8988T (cell line): ENCODE results near the gene RIGI.
"Not testable (repeated sequence)": the region's sequence is repeated elsewhere in the genome, so short reads cannot be mapped to it uniquely, and the experiment has no call there.

ENCODE experiments used
- DNase-seq: peaks from one replicate; pipeline ENCODE4 v3.0.0; 2011

RIGI gene

DNA sequence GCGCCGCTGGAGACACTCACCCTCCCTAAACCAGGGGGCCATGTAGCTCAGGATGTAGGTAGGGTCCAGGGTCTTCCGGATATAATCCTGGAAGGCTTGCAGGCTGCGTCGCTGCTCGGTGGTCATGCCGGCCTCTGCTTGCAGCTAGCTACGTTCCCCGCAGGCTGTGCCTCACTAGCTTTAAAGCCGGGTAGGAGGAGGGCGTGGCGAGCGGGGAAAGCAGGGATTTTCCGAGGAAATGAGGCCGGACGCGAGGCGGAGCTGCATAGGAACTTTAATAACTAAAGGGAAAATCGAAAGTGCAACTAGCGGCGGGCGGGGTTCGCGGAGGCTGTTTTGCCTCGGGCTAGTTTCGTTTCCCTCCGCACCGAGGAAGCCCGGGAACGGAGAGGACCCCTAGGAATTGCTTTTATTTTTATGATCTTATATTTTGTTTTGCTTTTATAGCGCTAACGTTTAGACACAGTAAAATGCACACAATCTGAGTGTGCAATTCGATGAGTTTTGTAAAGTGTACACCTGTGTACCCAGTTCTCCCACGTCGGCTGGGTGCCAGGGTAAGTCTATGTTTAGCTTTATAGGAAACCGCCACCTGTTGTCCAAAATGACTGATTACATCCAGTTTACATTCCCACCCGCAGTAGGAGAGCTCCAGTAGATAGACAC is at the start of gene RIGI:
Gene RIGI, minus strand, starts transcription at position 156 of the 666 bp plus-strand sequence. Its CDS starts 30 bp downstream, at position 126.
- no peak for DNase-seq

DNA sequence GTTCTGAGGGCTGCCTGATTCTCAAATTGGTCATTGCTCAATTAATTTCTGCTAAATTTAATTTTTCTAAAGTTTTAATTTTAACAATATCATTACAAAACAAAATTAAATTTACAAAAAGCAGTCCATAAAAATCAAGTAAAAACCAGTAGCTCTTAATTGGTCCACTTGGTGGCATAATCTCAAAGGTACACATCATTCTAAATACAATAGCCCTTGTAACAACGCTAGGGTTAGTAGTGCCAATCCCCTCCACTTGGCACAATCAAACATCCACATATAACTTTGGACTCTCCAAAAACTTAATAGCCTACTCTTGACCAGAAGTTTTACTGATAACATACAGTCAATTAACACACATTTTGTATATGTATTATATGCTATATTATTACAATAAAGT is 48.9 kb upstream of the RIGI start:
- DNase-seq: no peak

DNA sequence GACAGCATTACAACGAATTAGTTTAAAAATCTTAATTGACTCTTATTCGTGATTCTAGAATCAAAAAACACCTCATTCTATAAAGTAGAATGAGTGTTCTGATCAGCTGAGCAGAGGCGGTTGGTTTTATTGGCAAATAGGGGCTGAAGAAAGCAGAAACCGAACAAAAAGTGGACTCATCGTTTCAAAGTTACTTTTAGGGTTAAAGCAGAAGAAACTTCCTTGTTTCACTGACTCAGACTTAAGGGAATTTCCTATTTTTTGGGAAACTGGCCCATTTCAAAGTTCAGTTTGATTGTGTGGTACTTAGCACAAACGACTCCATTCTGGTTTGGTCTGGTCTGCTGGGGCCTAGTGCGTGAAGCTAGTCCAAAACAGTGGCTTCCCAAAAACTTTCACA is 47.8 kb upstream of the RIGI start:
- DNase-seq: no peak

DNA sequence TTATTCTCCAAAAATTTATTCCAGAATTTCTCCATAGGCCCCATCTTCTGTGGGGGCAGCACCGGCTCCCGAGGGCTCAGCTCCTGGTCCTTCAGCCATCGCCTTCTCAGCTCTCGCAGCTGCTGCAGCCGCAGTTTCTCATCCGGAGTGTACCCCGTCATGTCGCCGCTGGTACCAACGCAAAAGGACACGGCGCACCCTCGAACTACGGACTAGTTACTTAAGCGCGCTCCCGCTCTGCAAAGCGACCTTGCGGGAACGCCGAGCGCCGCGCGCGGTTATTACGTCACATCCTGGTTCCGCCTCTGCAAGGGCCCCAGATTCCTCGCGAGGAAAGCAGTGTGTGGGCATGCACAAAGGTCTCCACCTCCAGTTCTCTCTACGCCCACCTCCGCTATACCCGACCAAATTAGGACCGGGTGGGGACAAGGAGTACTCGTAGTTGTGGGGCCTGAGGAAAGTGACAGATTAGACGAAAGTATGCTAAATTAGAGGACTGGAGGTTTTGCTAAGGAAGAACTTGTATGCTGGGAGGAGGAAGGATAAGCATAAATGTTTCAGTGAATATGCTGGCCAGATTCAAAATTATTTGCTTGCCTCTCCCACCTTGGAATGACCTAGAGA is 47.0 kb upstream of the RIGI start, which contains the start of gene NDUFB6:
Gene NDUFB6, minus strand, starts transcription at position 260 of the 624 bp plus-strand sequence. Its CDS starts 99 bp downstream, at position 161.
- DNase-seq: peak; percentile 57

DNA sequence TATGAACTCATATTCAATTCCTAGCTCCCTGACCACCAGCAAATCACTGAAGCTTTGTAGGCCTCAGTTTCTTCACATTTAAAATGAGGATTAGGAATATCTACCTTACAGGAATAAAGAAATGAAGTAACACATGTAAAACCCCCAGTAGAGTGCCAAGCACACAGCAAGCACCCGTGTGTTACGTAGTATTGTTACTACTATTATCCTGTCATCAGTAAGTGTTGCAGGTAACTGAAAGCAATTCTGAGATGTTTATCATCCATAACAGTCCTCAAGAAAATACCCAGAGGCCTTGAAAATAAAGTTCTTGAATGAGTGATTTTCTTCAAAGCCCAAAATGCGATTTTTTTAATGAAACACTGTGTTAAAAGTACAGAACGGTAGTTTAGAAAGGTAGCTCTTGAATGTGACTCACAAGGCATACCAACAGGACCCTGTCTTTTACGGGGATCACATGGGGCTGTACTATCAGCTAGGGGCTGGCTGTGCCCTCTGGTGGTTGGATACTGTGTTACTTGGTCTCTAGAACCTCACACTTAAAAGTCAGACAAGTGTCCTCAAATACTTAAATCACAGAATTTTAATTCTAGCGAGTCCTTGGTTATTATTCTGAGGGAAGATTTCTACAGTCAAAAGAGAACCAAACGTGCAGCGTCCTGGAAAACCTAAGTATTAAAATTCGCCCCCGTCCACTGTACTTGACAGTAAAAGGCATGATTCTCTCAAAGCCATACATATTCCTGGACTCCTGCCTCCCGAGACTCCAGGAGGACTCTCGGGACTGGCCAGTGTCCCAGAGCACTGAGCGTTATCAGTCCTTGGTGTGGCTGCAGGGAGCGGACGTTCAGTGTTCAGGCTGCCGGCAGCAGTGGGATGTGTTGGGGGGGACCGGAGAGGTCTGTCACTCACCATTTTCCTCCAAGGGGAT is 46.2 kb upstream of the RIGI start:
- DNase-seq: no peak

DNA sequence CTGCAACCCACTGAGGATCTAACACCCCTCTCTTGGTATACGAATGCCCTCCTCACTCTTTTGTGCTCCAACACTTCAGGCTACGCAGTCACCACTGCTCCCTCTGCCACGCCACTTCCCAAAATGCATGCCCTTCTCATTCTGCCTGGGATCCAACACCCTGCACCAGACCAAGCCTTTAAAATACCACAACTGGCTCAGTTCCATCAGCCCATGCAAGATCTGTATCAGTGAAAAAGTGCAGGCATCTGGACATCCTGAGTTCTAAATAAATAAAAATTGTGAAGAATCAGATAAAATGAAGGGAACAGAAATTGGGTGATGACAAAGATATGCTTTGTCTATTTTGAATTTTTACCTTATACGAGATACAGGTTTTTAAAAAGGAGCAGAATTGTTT is 44.3 kb upstream of the RIGI start:
- no peak for DNase-seq

DNA sequence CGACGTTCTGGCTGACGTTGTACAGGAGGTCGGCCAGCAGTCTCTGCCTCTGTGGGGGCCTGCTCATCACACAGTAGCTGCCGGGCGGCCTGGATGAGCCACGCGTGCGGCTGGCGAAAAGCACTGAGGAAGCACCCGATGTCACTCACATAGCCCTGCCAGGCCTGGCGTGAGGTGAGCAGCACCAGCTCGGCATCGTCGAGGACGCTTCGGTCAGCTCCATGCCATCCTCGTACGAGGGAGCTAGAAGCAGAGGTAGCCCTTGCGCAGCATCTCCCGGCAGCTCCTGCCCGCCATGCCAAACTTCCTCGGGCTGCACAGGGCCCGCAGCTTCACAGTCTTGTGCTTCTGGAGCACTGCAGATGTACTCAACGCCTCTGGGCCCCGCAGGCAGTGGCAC is 40.8 kb upstream of the RIGI start:
- no peak for DNase-seq

DNA sequence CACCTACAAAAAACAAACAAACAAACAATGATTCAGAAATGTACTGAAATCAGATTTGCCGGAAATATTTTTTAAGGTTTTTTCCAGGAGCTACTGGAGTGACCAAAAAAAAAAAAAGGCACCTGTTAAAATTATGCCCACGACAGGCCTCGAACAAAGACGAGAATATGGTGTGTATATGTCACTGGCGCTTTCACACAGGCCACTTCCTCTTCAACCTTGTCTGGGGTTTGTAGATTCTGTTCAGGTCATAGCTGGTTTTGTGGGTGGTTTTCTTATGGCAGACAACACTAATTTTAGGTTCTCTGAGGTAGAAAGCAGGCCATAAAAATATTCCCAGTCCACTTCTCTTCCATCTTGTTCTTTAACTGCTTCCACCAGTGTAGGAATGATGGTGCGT is 40.0 kb upstream of the RIGI start:
- DNase-seq: no peak

DNA sequence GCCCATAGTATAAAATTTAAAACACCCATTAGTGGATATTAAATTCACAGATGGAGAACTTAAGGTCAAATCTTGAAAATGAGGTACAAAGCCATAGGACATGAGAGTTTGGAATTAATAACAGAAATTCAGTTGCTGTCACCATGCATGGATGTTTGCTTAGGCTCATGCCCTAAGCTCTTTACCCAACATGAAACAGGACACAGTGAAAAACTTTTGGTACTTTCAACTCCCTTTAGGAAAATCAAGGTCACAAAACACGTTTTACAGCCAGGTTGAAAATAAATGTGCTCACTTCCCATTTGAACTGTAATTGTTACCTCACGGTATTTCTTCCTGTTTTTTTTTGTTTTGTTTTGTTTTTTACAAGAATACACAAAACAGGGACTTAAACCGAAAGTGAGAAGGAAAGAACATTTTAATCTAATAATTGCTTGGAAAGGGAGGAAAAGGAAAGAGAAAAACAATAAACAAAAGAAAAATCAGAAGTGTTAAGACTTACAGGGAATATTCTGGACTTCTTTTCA is 32.5 kb upstream of the RIGI start:
- DNase-seq: no peak

DNA sequence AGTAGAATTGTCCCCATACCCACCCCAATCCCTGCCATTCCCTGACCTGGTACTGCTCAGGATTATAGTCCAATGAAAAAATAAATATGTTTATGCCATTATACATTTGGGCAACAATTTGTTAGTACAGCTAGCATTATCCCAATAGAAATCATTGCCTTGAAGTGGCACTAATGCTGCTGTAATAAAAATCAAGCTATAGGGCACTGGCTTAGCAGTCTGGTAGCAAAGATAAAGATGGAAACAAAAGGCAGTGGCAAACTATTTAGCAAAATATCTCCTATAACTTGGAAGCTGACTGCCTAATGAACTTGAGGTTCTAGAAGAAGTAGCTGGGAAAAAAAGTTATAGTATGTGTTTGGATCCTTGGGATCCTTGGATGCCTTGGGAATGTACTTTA is 28.6 kb upstream of the RIGI start:
- DNase-seq: no peak

DNA sequence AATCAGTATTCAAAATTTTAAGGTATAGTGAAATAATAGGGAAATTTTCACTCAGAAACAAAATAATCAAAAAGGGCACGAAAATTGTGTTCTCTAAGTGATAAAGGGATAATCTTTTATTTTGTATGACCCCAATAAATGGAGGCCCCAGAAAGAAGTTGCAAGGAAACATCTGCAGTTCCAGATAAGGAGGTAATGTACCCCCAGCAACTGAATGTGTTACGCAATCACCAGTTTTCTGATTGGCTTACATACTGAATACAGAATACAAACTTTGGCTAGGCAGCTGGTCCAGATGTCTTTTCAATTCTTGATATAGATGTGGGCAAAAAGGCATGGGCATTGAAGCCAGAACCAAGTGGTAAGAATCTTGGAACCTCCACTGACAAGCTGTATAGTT is 28.1 kb upstream of the RIGI start:
- DNase-seq: no peak

DNA sequence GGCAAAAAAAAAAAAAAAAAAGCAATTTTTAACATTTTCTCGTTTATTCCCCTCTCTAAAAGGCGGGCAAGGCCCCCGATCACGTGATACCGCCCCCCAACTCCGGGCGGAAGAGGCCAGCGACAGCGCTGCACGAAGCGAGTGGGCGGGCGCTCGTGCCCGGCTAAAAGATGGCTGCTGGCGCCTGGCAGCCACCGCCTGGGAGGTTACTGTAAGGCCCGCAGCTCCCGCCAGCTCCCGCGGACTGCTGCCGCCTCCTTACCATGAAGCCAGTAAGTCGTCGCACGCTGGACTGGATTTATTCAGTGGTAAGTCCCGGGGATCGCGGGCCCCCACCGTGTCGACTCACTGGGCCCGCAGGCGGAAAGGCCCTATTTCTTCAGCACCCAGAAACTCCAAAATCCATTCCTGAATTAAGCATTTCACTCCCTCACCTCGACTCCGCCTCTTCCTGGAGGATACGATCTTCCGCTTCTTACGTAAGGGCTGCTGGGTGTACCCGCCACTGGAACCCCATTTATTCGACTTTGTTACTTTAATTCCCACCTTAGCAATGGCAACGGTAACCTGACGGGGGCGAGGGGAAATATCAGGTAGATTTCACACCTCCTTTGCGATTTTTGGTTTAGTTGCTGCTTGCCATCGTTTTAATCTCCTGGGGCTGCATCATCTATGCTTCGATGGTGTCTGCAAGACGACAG is 26.3 kb upstream of the RIGI start, which contains the start of the genes SMIM27 and TOPORS:
Gene SMIM27, plus strand, starts transcription at position 156 of the 701 bp plus-strand sequence. Its CDS starts 108 bp downstream, at position 264.
Gene TOPORS, minus strand, starts transcription at position 415 of the 701 bp plus-strand sequence. Its CDS starts 150 bp downstream, at position 265.
- peak; percentile 41 for DNase-seq

DNA sequence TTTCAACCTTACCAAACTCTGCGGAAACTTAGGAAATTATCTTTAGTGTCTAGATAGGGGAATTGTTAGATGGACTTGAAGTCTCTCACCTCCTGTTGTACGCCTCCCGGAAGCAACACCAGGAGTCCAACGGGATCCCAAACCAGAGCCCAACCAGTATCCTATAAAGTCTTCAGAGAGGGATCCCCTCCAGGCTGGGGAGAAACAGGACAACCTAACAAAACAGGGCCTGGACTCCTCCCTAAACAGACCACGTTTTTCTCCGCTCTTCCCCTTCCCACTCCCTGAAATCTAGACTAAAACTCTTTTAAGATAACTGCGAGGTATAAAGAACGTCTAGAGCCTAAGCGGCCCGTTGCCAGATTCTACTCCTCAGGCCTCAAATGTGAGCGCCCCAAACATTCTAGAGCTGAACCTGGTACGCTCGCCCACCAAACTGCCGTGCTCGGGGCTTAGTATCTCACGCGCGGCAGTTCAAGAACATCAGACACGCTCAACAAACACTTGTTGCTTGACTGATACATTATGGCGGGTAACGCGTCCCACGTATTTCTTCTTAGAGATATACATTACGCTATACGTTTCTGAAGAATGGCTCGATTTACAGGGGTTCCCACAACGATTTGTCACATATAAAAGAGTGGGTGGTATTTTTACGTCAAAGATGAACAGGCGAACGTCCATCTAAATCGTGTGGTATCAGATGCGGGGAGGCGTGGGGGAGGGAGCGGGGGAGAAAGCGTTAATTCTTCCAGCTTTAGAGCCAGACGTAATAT is 25.5 kb upstream of the RIGI start:
- DNase-seq: no peak

DNA sequence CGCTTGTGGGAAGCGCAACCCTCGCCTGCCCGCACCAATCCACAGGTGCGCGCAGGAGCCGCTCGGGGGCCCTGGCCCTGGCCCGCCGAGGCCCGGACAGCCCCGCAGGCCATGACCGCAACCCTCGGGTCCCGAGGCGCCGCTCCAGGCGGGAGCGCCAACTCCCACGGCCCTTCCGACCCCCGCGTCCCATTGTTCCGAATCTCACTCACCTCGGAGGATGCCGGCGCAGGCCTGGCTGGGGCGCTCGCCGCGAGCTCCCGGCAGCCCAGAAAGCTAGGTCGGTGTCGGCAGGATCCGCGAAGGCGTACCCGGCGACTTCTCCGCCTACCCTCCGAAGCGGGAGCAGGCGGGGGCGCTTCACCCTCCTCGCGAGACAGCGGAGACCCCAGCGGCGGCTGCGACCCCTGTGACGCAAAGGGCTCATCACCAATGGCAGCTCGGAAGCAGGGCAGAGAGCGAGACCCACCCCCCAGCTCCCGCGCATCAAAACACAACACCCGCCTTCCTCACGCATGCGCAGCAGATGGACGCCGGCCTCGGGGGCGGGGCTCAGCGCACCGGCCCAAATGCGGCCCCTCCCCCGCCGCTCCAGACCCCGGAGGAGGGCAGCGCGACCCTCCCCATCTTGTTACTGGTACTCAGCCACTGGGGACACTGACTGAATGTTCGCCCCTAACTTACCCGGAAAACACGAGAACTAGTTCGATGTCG is 24.7 kb upstream of the RIGI start:
- DNase-seq: peak; percentile 89

DNA sequence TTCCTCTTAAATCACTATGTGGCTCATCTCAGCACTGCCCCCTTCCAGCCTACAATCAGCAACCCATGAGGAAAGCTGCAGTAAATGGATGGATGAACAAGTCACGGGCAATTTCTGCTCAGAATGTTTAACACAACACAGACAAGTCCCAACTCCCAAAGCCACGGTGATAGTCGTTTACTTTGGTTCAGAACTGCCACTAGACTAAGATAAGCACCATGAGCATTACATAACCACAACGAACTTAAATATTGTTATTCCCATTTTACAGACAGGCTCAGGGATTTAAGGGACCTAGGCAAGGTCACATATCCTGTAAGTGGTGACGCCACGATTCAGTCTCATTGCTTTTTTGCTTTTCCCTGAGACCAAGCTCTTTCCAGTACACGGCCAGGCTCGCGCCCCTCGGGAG is 24.2 kb upstream of the RIGI start:
- no peak for DNase-seq

DNA sequence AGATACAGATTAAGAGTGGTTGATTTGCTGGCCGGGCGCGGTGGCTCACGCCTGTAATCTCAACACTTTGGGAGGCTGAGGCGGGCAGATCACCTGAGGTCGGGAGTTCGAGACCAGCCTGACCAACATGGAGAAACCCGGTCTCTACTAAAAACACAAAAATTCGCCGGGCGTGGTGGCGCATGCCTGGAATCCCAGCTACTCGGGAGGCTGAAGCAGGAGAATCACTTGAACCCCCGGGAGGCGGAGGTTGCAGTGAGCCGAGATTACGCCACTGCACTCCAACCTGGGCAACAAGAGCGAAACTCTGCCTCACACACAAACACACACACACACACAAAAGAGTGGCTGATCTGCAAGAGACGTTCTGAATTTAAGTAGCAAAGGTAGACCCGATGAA is 22.2 kb upstream of the RIGI start:
- DNase-seq: not testable (repeated sequence)

DNA sequence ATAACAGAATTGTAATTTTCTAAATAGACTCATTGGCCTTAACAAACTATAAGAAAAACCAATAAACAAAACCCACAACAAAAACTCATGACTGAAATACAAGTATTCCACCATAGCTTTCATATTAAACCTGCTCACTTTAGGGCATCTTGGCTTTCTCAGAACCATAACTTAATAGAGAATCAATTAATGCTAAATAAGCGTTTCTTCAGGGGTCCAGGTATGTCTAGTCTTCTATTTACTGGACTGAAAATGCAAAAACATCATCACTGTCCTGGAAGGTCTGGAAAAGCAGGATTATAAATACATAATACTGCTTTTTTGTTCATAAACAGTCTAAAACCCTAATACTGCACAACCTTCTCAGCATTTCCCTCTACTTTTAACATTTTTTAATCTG is 19.9 kb upstream of the RIGI start:
- DNase-seq: no peak

DNA sequence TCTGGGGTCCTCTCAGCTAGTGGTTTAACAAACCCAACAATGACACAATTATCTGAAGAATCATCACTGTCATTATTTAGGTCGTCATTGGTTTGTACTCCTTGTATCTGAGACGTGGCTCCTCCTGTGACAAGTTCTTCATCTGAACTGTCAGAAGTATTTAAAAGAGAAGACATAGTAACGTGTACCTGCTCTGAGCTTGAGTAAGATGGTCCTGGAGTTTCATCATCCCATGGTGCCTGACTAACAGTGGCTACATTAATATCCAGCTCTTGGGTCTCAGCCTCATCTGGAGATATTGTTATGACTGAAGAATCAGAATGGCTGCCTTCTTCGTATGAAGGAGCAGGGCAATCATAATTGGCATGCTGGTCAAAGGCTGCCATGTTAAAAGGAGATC is 17.1 kb upstream of the RIGI start:
- DNase-seq: no peak

DNA sequence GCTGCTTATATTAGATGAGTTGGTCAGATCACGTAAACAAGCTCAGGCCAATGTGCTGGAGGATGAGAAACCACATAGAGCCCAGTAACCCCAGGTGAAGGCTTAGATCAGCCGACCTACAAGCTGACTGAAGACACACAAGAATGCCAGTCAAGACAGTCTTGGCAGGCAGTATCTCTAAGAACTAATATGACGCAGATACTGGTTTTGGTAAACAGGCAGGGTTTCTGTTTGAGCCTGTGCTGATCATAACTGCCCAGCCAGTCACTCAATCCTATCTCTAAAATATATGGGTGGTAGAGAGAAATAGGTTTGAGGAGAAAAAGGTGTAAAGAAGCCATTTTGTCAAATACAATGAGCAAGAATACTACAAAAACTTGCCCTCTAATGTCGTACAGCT is 7.8 kb upstream of the RIGI start:
- no peak for DNase-seq

DNA sequence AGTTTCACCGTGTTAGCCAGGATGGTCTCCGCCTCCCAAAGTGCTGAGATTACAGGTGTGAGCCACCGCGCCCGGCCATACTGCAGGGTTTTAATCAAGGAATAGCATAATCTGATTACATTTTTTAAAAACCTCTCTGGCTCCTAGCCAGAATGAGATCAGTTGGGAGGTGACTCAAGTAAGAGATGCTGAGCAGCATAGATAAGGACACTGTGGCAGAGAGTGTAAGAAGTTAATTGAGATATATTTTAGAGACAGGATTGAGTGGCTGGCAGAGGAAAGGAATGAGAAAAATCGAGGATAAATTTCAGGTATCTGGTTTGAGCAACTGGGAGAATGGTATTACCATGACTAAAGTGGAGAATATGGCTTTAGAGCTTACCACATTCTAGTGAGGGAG is 7.3 kb upstream of the RIGI start:
- no peak for DNase-seq

DNA sequence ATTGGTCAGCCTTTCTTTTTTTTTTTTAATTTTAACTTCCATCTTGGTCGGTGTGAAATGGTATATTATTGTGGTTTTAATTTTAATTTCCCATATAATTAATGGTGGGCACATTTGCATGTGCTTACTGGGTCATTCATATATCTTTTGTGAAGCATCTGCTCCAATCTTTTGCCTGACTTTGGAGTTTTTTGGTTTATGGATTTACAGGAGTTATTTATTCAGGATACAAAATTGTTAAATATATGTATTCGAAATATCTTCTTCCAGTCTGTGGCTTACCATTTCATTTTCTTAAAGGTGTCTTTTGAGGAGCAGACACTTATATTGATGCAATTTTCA is 682 bp upstream of the RIGI start:
- no peak for DNase-seq
